HL-60 (cell line): ENCODE measurements around the gene SCLY.

ENCODE experiments used
- CTCF ChIP-seq: IDR thresholded peaks from one replicate; pipeline ENCODE4 v1.5.1; 2011; ENCODE audit warnings: low read length, control low read depth, inconsistent platforms; ENCODE audit not compliant: insufficient read depth
- GABPA ChIP-seq: IDR thresholded peaks from 2 replicates; pipeline ENCODE4 v1.6.1; 2012; ENCODE audit warnings: low read depth
- POLR2AphosphoS5 ChIP-seq: IDR thresholded peaks from 2 replicates; pipeline ENCODE4 v1.6.1; 2012; ENCODE audit warnings: low read depth

GRCh38 chr2:238108423-238109183 is 47.8 kb downstream of the SCLY start:
- TF ChIP-seq POLR2AphosphoS5 (no peak), CTCF (no peak), GABPA (no peak)
